Thyroid gland (tissue), 4 donors: Measurements from ENCODE around the gene SORL1.

ENCODE experiments used
- POLR2A ChIP-seq, 2 donors: fragments of 450-650 bp; IDR thresholded peaks; one replicate each; pipeline ENCODE4 v1.6.1; 2017; ENCODE audit warnings: antibody characterized with exemption in 2 of 2, mild to moderate bottlenecking in 2 of 2, moderate library complexity in 1 of 2
- TF ChIP-seq, protein P1 (sequence below), 6 experiments: fragments of 200-600 bp in 3 of 6; fragments of 450-650 bp in 3 of 6; sonication (generic) in 3 of 6; IDR thresholded peaks; one replicate each; pipeline ENCODE4 v1.5.1; 2016 to 2019; ENCODE audit warnings: antibody characterized with exemption in 6 of 6, mild to moderate bottlenecking in 2 of 6, inconsistent platforms in 1 of 6, moderate library complexity in 1 of 6

GRCh38 chr11:121587182-121587581 lies 135.1 kb downstream of the SORL1 start:
- TF ChIP-seq, protein P1, sequence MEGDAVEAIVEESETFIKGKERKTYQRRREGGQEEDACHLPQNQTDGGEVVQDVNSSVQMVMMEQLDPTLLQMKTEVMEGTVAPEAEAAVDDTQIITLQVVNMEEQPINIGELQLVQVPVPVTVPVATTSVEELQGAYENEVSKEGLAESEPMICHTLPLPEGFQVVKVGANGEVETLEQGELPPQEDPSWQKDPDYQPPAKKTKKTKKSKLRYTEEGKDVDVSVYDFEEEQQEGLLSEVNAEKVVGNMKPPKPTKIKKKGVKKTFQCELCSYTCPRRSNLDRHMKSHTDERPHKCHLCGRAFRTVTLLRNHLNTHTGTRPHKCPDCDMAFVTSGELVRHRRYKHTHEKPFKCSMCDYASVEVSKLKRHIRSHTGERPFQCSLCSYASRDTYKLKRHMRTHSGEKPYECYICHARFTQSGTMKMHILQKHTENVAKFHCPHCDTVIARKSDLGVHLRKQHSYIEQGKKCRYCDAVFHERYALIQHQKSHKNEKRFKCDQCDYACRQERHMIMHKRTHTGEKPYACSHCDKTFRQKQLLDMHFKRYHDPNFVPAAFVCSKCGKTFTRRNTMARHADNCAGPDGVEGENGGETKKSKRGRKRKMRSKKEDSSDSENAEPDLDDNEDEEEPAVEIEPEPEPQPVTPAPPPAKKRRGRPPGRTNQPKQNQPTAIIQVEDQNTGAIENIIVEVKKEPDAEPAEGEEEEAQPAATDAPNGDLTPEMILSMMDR (IDR thresholded peaks at IDR 0.05), result no peak
- TF ChIP-seq POLR2A (IDR thresholded peaks at IDR 0.05), result no peak
